GM12878 (cell line): ENCODE measurements around the gene CACFD1. TPM values are rescaled to one million over a fixed set of nuclear protein-coding genes. Genes with fewer than 3 reads are reported as not detected.

ENCODE experiments used
- ATAC-seq: fragments of 200-7000 bp; cut with Tn5 transposase; 3 replicates; pipeline ENCODE4 v1.9.1; 2020; ENCODE audit warnings: mild to moderate bottlenecking, moderate library complexity
- BruUV-seq: library from RNA; stranded (reverse); fragments of 400-500 nt; replicated peaks from 2 replicates; lab custom pipeline; 2021; lab: Mats Ljungman, UMichigan
- CTCF ChIA-PET: fragments of 300-600 bp; sonication (Branson Sonifier 250); formaldehyde crosslinking; extraction: SDS; loops from one replicate; lab custom pipeline; 2021; ENCODE audit warnings: inconsistent platforms; lab: Yijun Ruan, JAX
- POLR2A ChIA-PET: fragments of 350-600 bp; formaldehyde crosslinking; extraction: SDS; loops from one replicate; lab custom pipeline; 2021; ENCODE audit warnings: inconsistent platforms; lab: Charles Lee
- RAD21 ChIA-PET: fragments of 300-600 bp; sonication (Branson Sonifier 250); formaldehyde crosslinking; loops from one replicate; lab custom pipeline; 2023; ENCODE audit warnings: antibody characterized with exemption; ENCODE audit not compliant: unreplicated experiment; lab: Charles Lee
- SMC1A ChIA-PET: fragments of 300-600 bp; sonication (Branson Sonifier 250); formaldehyde crosslinking; loops from one replicate; lab custom pipeline; 2023; ENCODE audit not compliant: unreplicated experiment, uncharacterized antibody; lab: Charles Lee
- DNase-seq: peaks from one replicate; pipeline ENCODE4 v3.0.0-alpha.2; 2011; ENCODE audit warnings: low read depth, low spot score
- FAIRE-seq: peaks from 3 replicates; lab custom pipeline; 2011; peaks lifted over from hg19 to GRCh38; lab: Jason Lieb, UNC
- H2AFZ ChIP-seq: 2 replicates; pipeline ENCODE4 v1.6.0; 2011; ENCODE audit warnings: low read depth, low read length, control low read depth; ENCODE audit not compliant: control insufficient read depth
- H3K27ac ChIP-seq: 2 replicates; pipeline ENCODE4 v1.5.1; 2011; ENCODE audit warnings: control low read depth; ENCODE audit not compliant: control insufficient read depth, insufficient read depth
- H3K27me3 ChIP-seq, 2 experiments: replicated peaks in 1 of 2; 2 replicates each; pipeline versions ENCODE4 v1.6.0 to v1.6.1; 2011; ENCODE audit warnings: low read length in 1 of 2; ENCODE audit not compliant: control insufficient read depth in 2 of 2, insufficient read depth in 2 of 2
- H3K36me3 ChIP-seq, 2 experiments: 2 replicates each; pipeline ENCODE4 v1.5.1; 2011; ENCODE audit warnings: low read length in 1 of 2; ENCODE audit not compliant: control insufficient read depth in 2 of 2, insufficient read depth in 2 of 2
- H3K4me1 ChIP-seq: 2 replicates; pipeline ENCODE4 v1.6.1; 2011; ENCODE audit warnings: mild to moderate bottlenecking, low read length, moderate library complexity, mixed read lengths; ENCODE audit not compliant: control insufficient read depth, insufficient read depth
- H3K4me2 ChIP-seq: 2 replicates; pipeline ENCODE4 v1.6.0; 2011; ENCODE audit warnings: control low read depth; ENCODE audit not compliant: control insufficient read depth, insufficient read depth
- H3K4me3 ChIP-seq: fragments of 200-600 bp; sonication (generic); 2 replicates; pipeline ENCODE4 v1.5.1; 2016
- H3K79me2 ChIP-seq: 2 replicates; pipeline ENCODE4 v1.6.0; 2011; ENCODE audit warnings: low read length; ENCODE audit not compliant: control insufficient read depth, insufficient read depth
- H3K9ac ChIP-seq: 2 replicates; pipeline ENCODE4 v1.8.0; 2011; ENCODE audit warnings: low read length, control low read depth, mixed read lengths; ENCODE audit not compliant: control insufficient read depth, insufficient read depth
- H3K9me3 ChIP-seq: replicated peaks from 3 replicates; pipeline ENCODE4 v1.5.1; 2011; ENCODE audit warnings: mild to moderate bottlenecking, low read length; ENCODE audit not compliant: control insufficient read depth, insufficient read depth
- H4K20me1 ChIP-seq: 2 replicates; pipeline ENCODE4 v1.6.0; 2011; ENCODE audit not compliant: control insufficient read depth, insufficient read depth
- CBX3 ChIP-seq: fragments of 200-600 bp; sonication (generic); IDR thresholded peaks from 2 replicates; pipeline ENCODE4 v1.6.1; 2016; ENCODE audit warnings: low read depth, borderline replicate concordance
- CEBPZ ChIP-seq: fragments of 150-350 bp; IDR thresholded peaks from 2 replicates; pipeline ENCODE4 v1.6.1; 2016; ENCODE audit warnings: low read depth, low read length
- E2F4 ChIP-seq: IDR thresholded peaks from 2 replicates; pipeline ENCODE4 v1.6.1; 2012; ENCODE audit warnings: low read depth, low read length, improper control_type of control experiment
- JUNB ChIP-seq: IDR thresholded peaks from 2 replicates; pipeline ENCODE4 v1.6.1; 2016; ENCODE audit warnings: antibody characterized with exemption, mild to moderate bottlenecking
- NFXL1 ChIP-seq: fragments of 450-650 bp; IDR thresholded peaks from 2 replicates; pipeline ENCODE4 v1.6.1; 2017; ENCODE audit warnings: antibody characterized with exemption, mild to moderate bottlenecking, borderline replicate concordance
- POLR2A ChIP-seq: IDR thresholded peaks from 2 replicates; pipeline ENCODE4 v1.6.1; 2011; ENCODE audit warnings: low read depth, mild to moderate bottlenecking, low read length
- ZNF274 ChIP-seq: IDR thresholded peaks from one replicate; pipeline ENCODE4 v1.8.0; 2011; ENCODE audit not compliant: insufficient read length, insufficient read depth
- WGBS: methylation state at CpG from one replicate; pipeline ENCODE4 v1.1.6; 2016; ENCODE audit warnings: low lambda C conversion rate; ENCODE audit not compliant: insufficient replicate concordance, insufficient coverage; ENCODE audit errors: missing lambda C conversion rate; 5-methylcytosine and 5-hydroxymethylcytosine counted together
- in situ Hi-C: fragments of 300-500 bp; cut with MboI; formaldehyde crosslinking; loops from 9 replicates; pipeline ENCODE4 v1.14.3; 2018; ENCODE audit warnings: mixed read lengths
- intact Hi-C: fragments of 100-400 bp; cut with micrococcal nuclease; formaldehyde crosslinking; loops from one replicate; pipeline ENCODE4 v1.14.2; 2022; ENCODE audit not compliant: unreplicated experiment
- polyA plus RNA-seq, 11 experiments: library from polyadenylated mRNA; depleted of rRNA in 4 of 11; unstranded in 6 of 11; stranded (reverse) in 5 of 11; fragments of >200 nt; fragmentation: Nextera tagmentation in 4 of 11; fragmentation: Illumina TruSeq in 1 of 11; extraction: Ambion mirVana in 4 of 11; extraction: Trizol in 1 of 11; gene quantifications; 1 replicate in 1 of 11; 2 replicates in 10 of 11; pipeline versions ENCODE4 v1.2.1 to v1.2.3, GENCODE V29; 2011 to 2016; ENCODE audit warnings: inconsistent platforms in 2 of 11, missing spikeins in 2 of 11, low read depth in 1 of 11
- total RNA-seq, 4 experiments: library from RNA; depleted of rRNA in 3 of 4; stranded (reverse); fragments of >200 nt in 3 of 4; fragmentation: Illumina TruSeq in 1 of 4; extraction: Trizol in 1 of 4; gene quantifications; 2 replicates each; pipeline versions ENCODE4 v1.2.1 to v1.2.3, GENCODE V29; 2013 to 2021
- TF ChIP-seq, protein P1 (sequence below): fragments of 450-650 bp; formaldehyde crosslinking; IDR thresholded peaks from 2 replicates; pipeline ENCODE4 v1.4.0; 2022; ENCODE audit warnings: mild to moderate bottlenecking, moderate library complexity

Gene CACFD1
- total and polyA plus RNA-seq, 10 of the 15 experiments (the other 5 are each of a cell fraction or from before 2014, with no cell fraction given) = 0.09 to 5.8 (median 1.4) TPM; not detected in 1

DNA sequence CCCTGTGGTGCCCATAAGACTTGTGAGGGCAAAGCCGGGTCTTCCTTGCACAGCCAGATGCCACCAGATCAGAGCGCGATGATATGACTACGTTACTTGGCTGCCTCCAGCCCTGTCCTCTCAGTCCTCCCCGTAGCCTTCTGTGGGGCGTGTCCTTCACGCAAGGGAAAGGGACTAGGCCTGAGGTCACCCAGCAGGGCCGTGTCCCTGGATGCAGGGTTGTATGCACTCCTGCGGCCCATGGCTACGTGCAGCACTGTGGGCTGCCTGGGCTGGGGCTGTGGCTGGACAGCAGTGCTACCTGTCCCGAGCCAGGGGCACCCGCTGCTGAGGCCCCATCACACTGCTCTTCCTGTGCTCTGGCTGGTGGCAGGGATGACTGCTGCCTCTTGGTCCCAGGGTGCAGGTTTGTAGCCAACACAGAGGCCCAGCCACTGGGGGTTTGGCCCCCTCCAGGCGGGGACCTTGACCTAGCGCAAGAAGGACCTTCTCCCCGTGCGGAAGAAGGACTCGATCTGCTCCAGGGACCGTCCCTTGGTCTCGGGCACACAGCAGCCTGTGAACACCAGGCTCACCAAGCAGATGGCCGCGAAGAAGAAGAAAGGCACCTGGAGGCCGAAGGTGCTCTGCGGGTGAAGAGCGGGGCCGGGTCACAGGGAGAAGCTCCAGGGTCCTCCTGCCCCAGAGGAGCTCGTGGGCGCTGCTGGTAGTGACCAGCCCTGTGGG, 11.9 kb downstream of the CACFD1 start:
- Histone ChIP-seq H3K27ac (no peak overlapping the region), H3K4me3 (no peak overlapping the region), H3K4me1 (peaks cover 9% of the 10 kb centered on the region), H3K79me2 (peaks cover 9% of the 10 kb centered on the region), H3K27me3 (no peaks in the 10 kb centered on the region), H4K20me1 (no peaks in the 10 kb centered on the region), H3K36me3 (peaks cover 9 to 21% of the 10 kb centered on the region in 2 experiments; a peak in 3 of 4 replicates), H3K9ac (no peak overlapping the region), H3K4me2 (no peak overlapping the region), H3K9me3 (no peaks in the 10 kb centered on the region), H2AFZ (no peak overlapping the region)
- FAIRE-seq = no peak
- ChIA-PET SMC1A (no interaction called here), POLR2A (interaction anchor here (0.7 to 0.9 kb wide), 2 partner anchors 11 to 1128 kb away, joined by 3 to 5 read pairs; no protein-coding TSS in a partner anchor), RAD21 (no interaction called here), CTCF (no interaction called here)
- in situ Hi-C loops (no loop called here), intact Hi-C loops (no loop called here)
- no peak for DNase-seq
- 96% methylated on average over 27 of the region's 27 CpGs for WGBS
- BruUV-seq = no TSS peak
- ATAC-seq = no peak
- TF ChIP-seq POLR2A = peak; percentile 44
- TF ChIP-seq ZNF274 = no peak

DNA sequence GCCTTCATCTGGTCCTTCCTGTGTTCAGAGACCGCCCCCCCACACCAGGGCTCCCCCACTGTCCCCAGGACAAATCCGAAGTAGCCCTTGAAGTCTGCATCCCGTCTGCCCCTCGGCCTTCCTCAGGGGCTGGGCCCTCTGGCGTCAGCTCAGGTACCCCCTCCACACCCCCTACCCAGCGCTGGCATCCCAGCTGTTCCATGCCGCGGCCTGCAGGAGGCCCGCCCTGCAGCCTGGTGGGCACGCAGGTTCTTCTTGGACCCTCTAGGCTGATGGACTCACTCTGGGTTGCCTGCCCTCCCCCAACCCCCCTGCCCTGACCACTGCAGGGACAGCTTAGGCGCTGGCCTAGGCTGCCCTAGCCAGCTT, 12.5 kb downstream of the CACFD1 start:
- Histone ChIP-seq H3K9me3 (no peaks in the 10 kb centered on the region), H3K27me3 (no peaks in the 10 kb centered on the region), H3K4me2 (no peak overlapping the region), H2AFZ (no peak overlapping the region), H3K79me2 (peaks cover 14% of the 10 kb centered on the region), H3K36me3 (peaks cover 9 to 24% of the 10 kb centered on the region in 2 experiments; a peak in 3 of 4 replicates), H4K20me1 (peaks cover 3% of the 10 kb centered on the region; the same call in 1 of the 2 replicates), H3K4me3 (no peak overlapping the region), H3K4me1 (peaks cover 15% of the 10 kb centered on the region), H3K27ac (no peak overlapping the region), H3K9ac (no peak overlapping the region)
- in situ Hi-C loops (no loop called here), intact Hi-C loops (no loop called here)
- ChIA-PET CTCF (no interaction called here), RAD21 (no interaction called here), SMC1A (no interaction called here), POLR2A (no interaction called here)
- DNase-seq = no peak
- BruUV-seq = no TSS peak
- no peak for FAIRE-seq
- 100% methylated on average over 10 of the region's 11 CpGs for WGBS
- ATAC-seq = no peak
- TF ChIP-seq, protein P1, sequence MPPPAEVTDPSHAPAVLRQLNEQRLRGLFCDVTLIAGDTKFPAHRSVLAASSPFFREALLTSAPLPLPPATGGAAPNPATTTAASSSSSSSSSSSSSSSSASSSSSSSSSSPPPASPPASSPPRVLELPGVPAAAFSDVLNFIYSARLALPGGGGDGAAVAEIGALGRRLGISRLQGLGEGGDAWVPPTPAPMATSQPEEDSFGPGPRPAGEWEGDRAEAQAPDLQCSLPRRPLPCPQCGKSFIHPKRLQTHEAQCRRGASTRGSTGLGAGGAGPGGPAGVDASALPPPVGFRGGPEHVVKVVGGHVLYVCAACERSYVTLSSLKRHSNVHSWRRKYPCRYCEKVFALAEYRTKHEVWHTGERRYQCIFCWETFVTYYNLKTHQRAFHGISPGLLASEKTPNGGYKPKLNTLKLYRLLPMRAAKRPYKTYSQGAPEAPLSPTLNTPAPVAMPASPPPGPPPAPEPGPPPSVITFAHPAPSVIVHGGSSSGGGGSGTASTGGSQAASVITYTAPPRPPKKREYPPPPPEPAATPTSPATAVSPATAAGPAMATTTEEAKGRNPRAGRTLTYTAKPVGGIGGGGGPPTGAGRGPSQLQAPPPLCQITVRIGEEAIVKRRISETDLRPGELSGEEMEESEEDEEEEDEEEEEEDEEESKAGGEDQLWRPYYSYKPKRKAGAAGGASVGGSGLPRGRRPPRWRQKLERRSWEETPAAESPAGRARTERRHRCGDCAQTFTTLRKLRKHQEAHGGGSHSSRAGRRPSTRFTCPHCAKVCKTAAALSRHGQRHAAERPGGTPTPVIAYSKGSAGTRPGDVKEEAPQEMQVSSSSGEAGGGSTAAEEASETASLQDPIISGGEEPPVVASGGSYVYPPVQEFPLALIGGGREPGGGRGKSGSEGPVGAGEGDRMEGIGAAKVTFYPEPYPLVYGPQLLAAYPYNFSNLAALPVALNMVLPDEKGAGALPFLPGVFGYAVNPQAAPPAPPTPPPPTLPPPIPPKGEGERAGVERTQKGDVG (CRISPR knock-in tag) = no peak
- TF ChIP-seq E2F4 = no peak
- no peak for TF ChIP-seq CBX3
- no peak for TF ChIP-seq JUNB
- TF ChIP-seq CEBPZ = no peak
- TF ChIP-seq NFXL1 = no peak
